ENCODE data around the gene KRTAP5-7.

- TF ChIP-seq, protein P1, sequence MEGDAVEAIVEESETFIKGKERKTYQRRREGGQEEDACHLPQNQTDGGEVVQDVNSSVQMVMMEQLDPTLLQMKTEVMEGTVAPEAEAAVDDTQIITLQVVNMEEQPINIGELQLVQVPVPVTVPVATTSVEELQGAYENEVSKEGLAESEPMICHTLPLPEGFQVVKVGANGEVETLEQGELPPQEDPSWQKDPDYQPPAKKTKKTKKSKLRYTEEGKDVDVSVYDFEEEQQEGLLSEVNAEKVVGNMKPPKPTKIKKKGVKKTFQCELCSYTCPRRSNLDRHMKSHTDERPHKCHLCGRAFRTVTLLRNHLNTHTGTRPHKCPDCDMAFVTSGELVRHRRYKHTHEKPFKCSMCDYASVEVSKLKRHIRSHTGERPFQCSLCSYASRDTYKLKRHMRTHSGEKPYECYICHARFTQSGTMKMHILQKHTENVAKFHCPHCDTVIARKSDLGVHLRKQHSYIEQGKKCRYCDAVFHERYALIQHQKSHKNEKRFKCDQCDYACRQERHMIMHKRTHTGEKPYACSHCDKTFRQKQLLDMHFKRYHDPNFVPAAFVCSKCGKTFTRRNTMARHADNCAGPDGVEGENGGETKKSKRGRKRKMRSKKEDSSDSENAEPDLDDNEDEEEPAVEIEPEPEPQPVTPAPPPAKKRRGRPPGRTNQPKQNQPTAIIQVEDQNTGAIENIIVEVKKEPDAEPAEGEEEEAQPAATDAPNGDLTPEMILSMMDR (conservative IDR thresholded peaks at IDR 0.05; ENCODE audit: low read length), result no peak
- no peak for TF ChIP-seq EZH2phosphoT487 (IDR thresholded peaks at IDR 0.05; ENCODE audit: borderline replicate concordance)
Observed at GRCh38 chr11:71538666-71538990, 11.6 kb downstream of the KRTAP5-7 start.
